B cell (primary cell): ENCODE data around the gene SLC35F2. TPM values are rescaled to one million over a fixed set of nuclear protein-coding genes. Genes with fewer than 3 reads are reported as not detected.

Source experiments
- ATAC-seq: fragments of 200-7000 bp; cut with Tn5 transposase; one replicate; pipeline ENCODE4 v1.10.0; 2021; ENCODE audit warnings: low read depth, mild to moderate bottlenecking, moderate number of reproducible peaks, moderate library complexity
- CTCF ChIA-PET: fragments of 350-600 bp; sonication (Branson Sonifier 250); formaldehyde crosslinking; loops from one replicate; lab custom pipeline; 2021; ENCODE audit warnings: antibody characterized with exemption, inconsistent platforms; lab: Charles Lee
- POLR2A ChIA-PET: fragments of 350-600 bp; sonication (Branson Sonifier 250); formaldehyde crosslinking; loops from one replicate; lab custom pipeline; 2021; ENCODE audit warnings: antibody characterized with exemption; lab: Charles Lee
- DNase-seq: peaks from one replicate; pipeline ENCODE4 v3.0.0; 2013
- H2AFZ ChIP-seq: 2 replicates; pipeline ENCODE4 v1.6.1; 2012; ENCODE audit warnings: mild to moderate bottlenecking, low read depth, low read length; ENCODE audit not compliant: insufficient read depth, poor library complexity, severe bottlenecking
- H3K27ac ChIP-seq, 2 donors: 1 replicate in 1 of 2; 2 replicates in 1 of 2; pipeline ENCODE4 v1.5.1; 2012 to 2013; ENCODE audit warnings: low read length in 2 of 2, mild to moderate bottlenecking in 2 of 2, moderate library complexity in 1 of 2
- H3K27me3 ChIP-seq, 4 experiments: fragments of 200-600 bp in 1 of 4; sonication (generic) in 1 of 4; replicated peaks in 1 of 4; 1 replicate in 2 of 4; 2 replicates in 2 of 4; pipeline versions ENCODE4 v1.6.1 to v1.7.0; 2013 to 2016; ENCODE audit warnings: low read length in 3 of 4, mild to moderate bottlenecking in 2 of 4, mixed read lengths in 1 of 4, moderate library complexity in 1 of 4; ENCODE audit not compliant: insufficient read depth in 4 of 4, control insufficient read depth in 3 of 4; ENCODE audit errors: control extremely low read depth in 1 of 4
- H3K36me3 ChIP-seq, 2 experiments: replicated peaks in 1 of 2; 1 replicate in 1 of 2; 2 replicates in 1 of 2; pipeline versions ENCODE4 v1.6.1 to v1.7.1; 2013; ENCODE audit warnings: low read length in 1 of 2; ENCODE audit not compliant: insufficient read depth in 2 of 2, control insufficient read depth in 1 of 2; ENCODE audit errors: control extremely low read depth in 1 of 2, extremely low read depth in 1 of 2
- H3K4me1 ChIP-seq, 2 donors: fragments of 200-600 bp in 1 of 2; sonication (generic) in 1 of 2; 1 replicate in 1 of 2; 2 replicates in 1 of 2; pipeline versions ENCODE4 v1.5.1 to v1.6.1; 2013 to 2017; ENCODE audit warnings: low read length in 2 of 2; ENCODE audit not compliant: control insufficient read depth in 2 of 2, insufficient read depth in 2 of 2
- H3K4me2 ChIP-seq: replicated peaks from 2 replicates; pipeline ENCODE3; 2012; ENCODE audit warnings: mild to moderate bottlenecking, low read depth, low read length; ENCODE audit not compliant: poor library complexity, severe bottlenecking
- H3K4me3 ChIP-seq, 5 experiments: fragments of 200-600 bp in 1 of 5; sonication (generic) in 1 of 5; 1 replicate in 3 of 5; 2 replicates in 2 of 5; pipeline versions ENCODE4 v1.5.1 to v1.7.0; 2011 to 2016; ENCODE audit warnings: low read length in 4 of 5, mild to moderate bottlenecking in 4 of 5, low read depth in 2 of 5, control low read depth in 1 of 5, moderate library complexity in 1 of 5; ENCODE audit not compliant: insufficient read depth in 1 of 5; ENCODE audit errors: control extremely low read depth in 1 of 5, extremely low read depth in 1 of 5
- H3K79me2 ChIP-seq: fragments of 200-600 bp; sonication (generic); one replicate; pipeline ENCODE4 v1.6.0; 2016; ENCODE audit warnings: low read length; ENCODE audit not compliant: control insufficient read depth, insufficient read depth
- H3K9ac ChIP-seq: fragments of 200-600 bp; sonication (generic); 2 replicates; pipeline ENCODE4 v1.6.1; 2017; ENCODE audit warnings: mild to moderate bottlenecking, low read length, moderate library complexity
- H3K9me3 ChIP-seq, 3 donors: one replicate each; pipeline versions ENCODE4 v1.6.1 to v1.7.1; 2013; ENCODE audit warnings: low read length in 2 of 3; ENCODE audit not compliant: control insufficient read depth in 2 of 3, insufficient read depth in 1 of 3; ENCODE audit errors: control extremely low read depth in 1 of 3
- H4K20me1 ChIP-seq: 2 replicates; pipeline ENCODE4 v1.6.0; 2012; ENCODE audit warnings: mild to moderate bottlenecking, low read length; ENCODE audit not compliant: insufficient read depth, control insufficient read depth, poor library complexity, severe bottlenecking
- H3K27ac Mint-ChIP-seq: one replicate; pipeline ENCODE4 v1.8.0; 2021; ENCODE audit warnings: mixed read lengths
- H3K27me3 Mint-ChIP-seq: one replicate; pipeline ENCODE4 v1.8.0; 2021; ENCODE audit warnings: mixed read lengths
- H3K4me1 Mint-ChIP-seq: one replicate; pipeline ENCODE4 v1.8.0; 2021; ENCODE audit warnings: mixed read lengths
- H3K4me3 Mint-ChIP-seq: one replicate; pipeline ENCODE4 v1.8.0; 2021; ENCODE audit warnings: mixed read lengths
- H3K9me3 Mint-ChIP-seq: one replicate; pipeline ENCODE4 v1.8.0; 2022; ENCODE audit warnings: mixed read lengths; ENCODE audit not compliant: insufficient read depth
- EZH2 ChIP-seq: IDR thresholded peaks from 2 replicates; pipeline ENCODE4 v1.6.1; 2012; ENCODE audit warnings: borderline replicate concordance, low read depth, mild to moderate bottlenecking, moderate library complexity, low read length; ENCODE audit not compliant: insufficient read depth, poor library complexity, severe bottlenecking
- WGBS: methylation state at CpG from one replicate; pipeline ENCODE4 v1.1.5; 2013; ENCODE audit warnings: missing lambda C conversion rate; ENCODE audit not compliant: insufficient coverage; 5-methylcytosine and 5-hydroxymethylcytosine counted together
- intact Hi-C: fragments of 100-400 bp; cut with micrococcal nuclease; formaldehyde crosslinking; loops from one replicate; pipeline ENCODE4 v1.10.0; 2022
- polyA plus RNA-seq: library from polyadenylated mRNA; depleted of rRNA; stranded (reverse); fragments of >200 nt; gene quantifications from 2 replicates; pipeline ENCODE4 v1.2.3, GENCODE V29; 2012
- total RNA-seq, 2 donors: library from RNA; stranded (reverse); fragments of 120-200 nt in 1 of 2; gene quantifications; 1 replicate in 1 of 2; 2 replicates in 1 of 2; pipeline versions ENCODE4 v1.2.3 to v1.2.4, GENCODE V29; 2013 to 2022
- TF ChIP-seq, protein P1 (sequence below): fragments of 200-600 bp; IDR thresholded peaks from one replicate; pipeline ENCODE4 v1.8.0; 2022; ENCODE audit warnings: antibody characterized with exemption, mild to moderate bottlenecking

SLC35F2 gene
- total and polyA plus RNA-seq, 2 donors (not counting 1 experiment from before 2014, with no cell fraction given) = 10.9 TPM

DNA sequence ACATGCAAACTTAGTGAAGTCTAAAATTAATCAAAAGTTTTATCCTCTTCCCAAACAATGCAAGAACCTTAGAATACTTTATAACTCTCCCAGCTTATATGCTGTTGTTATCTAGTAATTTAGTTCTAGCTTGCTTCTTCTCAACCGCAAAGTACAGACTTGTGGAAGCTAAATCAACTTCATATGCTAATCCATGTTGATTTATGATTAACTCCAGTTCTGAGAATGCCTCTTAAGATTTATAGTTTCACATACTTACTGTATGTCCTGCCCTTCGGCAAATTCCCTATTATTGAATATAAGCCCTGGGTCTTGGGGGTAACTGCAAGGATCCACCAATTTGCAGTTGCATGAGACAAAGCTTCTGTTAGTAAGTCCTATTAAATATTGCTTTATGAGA is 17.6 kb upstream of the SLC35F2 start:
- H2AFZ ChIP-seq = no peak overlapping the region
- H3K9me3 ChIP-seq = no peaks in the 10 kb centered on the region
- H3K79me2 ChIP-seq = no peaks in the 10 kb centered on the region
- no peak overlapping the region for H3K27ac ChIP-seq
- DNase-seq (no peak), ATAC-seq (no peak)
- H3K4me3 ChIP-seq = no peak overlapping the region
- TF ChIP-seq, protein P1, sequence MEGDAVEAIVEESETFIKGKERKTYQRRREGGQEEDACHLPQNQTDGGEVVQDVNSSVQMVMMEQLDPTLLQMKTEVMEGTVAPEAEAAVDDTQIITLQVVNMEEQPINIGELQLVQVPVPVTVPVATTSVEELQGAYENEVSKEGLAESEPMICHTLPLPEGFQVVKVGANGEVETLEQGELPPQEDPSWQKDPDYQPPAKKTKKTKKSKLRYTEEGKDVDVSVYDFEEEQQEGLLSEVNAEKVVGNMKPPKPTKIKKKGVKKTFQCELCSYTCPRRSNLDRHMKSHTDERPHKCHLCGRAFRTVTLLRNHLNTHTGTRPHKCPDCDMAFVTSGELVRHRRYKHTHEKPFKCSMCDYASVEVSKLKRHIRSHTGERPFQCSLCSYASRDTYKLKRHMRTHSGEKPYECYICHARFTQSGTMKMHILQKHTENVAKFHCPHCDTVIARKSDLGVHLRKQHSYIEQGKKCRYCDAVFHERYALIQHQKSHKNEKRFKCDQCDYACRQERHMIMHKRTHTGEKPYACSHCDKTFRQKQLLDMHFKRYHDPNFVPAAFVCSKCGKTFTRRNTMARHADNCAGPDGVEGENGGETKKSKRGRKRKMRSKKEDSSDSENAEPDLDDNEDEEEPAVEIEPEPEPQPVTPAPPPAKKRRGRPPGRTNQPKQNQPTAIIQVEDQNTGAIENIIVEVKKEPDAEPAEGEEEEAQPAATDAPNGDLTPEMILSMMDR = no peak
- no peak for TF ChIP-seq EZH2
- no peaks in the 10 kb centered on the region for H3K36me3 ChIP-seq
- no peak overlapping the region for H3K4me3 Mint-ChIP-seq
- no peaks in the 10 kb centered on the region for H4K20me1 ChIP-seq
- no peak overlapping the region for H3K27ac Mint-ChIP-seq
- no CpG with 5 or more reads among the region's 2 CpGs for WGBS
- intact Hi-C loops = no loop called here
- no peaks in the 10 kb centered on the region for H3K27me3 ChIP-seq
- no peaks in the 10 kb centered on the region for H3K4me1 Mint-ChIP-seq
- H3K9ac ChIP-seq = no peak overlapping the region
- H3K4me2 ChIP-seq = no peak overlapping the region
- POLR2A ChIA-PET = no interaction called here
- no peaks in the 10 kb centered on the region for H3K9me3 Mint-ChIP-seq
- CTCF ChIA-PET = no interaction called here
- peaks cover 7% of the 10 kb centered on the region for H3K27me3 Mint-ChIP-seq
- H3K4me1 ChIP-seq = no peaks in the 10 kb centered on the region

DNA sequence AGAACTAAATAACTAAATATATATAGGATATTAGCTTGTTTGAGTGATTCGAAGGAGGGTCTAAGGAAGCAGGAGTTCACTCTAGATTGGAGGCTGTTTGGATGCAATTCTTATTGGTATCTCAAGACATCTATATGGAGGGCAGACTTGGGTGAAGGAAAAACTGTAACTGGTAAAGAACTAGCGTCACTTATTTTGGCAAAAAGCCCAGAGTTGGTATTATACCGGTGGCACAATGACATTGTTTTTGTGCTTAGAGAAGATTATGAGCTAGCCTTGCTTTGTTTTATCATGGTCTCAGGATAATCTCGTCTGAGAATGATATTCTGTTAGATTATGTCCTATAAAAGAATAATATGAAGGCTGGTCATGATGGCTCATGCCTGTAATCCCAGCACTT is 6.0 kb upstream of the SLC35F2 start:
- Histone ChIP-seq H3K4me2 (no peak overlapping the region), H3K27ac (no peak overlapping the region), H3K79me2 (no peaks in the 10 kb centered on the region), H3K4me1 (peaks cover 5 to 7% of the 10 kb centered on the region in 2 donors), H4K20me1 (no peaks in the 10 kb centered on the region), H3K36me3 (no peaks in the 10 kb centered on the region), H3K9me3 (no peaks in the 10 kb centered on the region), H3K27me3 (no peaks in the 10 kb centered on the region), H3K4me3 (no peak overlapping the region), H3K9ac (no peak overlapping the region), H2AFZ (no peak overlapping the region)
- Mint-ChIP-seq H3K4me3 (no peak overlapping the region), H3K9me3 (no peaks in the 10 kb centered on the region), H3K27me3 (no peaks in the 10 kb centered on the region), H3K27ac (no peak overlapping the region), H3K4me1 (peaks cover 4% of the 10 kb centered on the region)
- ATAC-seq = no peak
- POLR2A ChIA-PET = no interaction called here
- WGBS = 0% methylated on average over 1 of the region's 4 CpGs
- CTCF ChIA-PET = interaction anchor here (1.1 to 1.3 kb wide), 2 partner anchors 10 to 53 kb away, joined by 3 to 6 read pairs; no protein-coding TSS in a partner anchor
- TF ChIP-seq, protein P1 = no peak
- TF ChIP-seq EZH2 = no peak
- intact Hi-C loops = no loop called here
- DNase-seq = no peak
